ENCODE results near the gene PC. TPM values are rescaled to one million over a fixed set of nuclear protein-coding genes. Genes with fewer than 3 reads are reported as not detected.

Gene PC
- total and polyA plus RNA-seq, 7 donors = 2.0 to 40.2 (median 11.8) TPM

- WGBS, 2 donors = 80 to 83% methylated on average over 9 of the region's 9 CpGs
- intact Hi-C loops (cut with DNase I) = no loop called here
- Histone ChIP-seq H3K9me3 (no peaks in the 10 kb centered on the region), H3K27ac (no peak overlapping the region), H3K4me1 (peaks cover 0 to 8% (median 7%) of the 10 kb centered on the region in 4 donors), H3K27me3 (no peaks in the 10 kb centered on the region), H3K4me3 (no peak overlapping the region), H3K36me3 (no peaks in the 10 kb centered on the region)
- no peak for DNase-seq
- TF ChIP-seq POLR2AphosphoS5 (IDR thresholded peaks at IDR 0.05) = no peak
- no peak for TF ChIP-seq POLR2A (IDR thresholded peaks at IDR 0.05)
- TF ChIP-seq CTCF (IDR thresholded peaks at IDR 0.05) = no peak
- no peak for TF ChIP-seq EP300 (IDR thresholded peaks at IDR 0.05)
Measured at GRCh38 chr11:66877588-66878385, 80.4 kb downstream of the PC start.

- no peak for DNase-seq
- no peaks in the 10 kb centered on the region for H3K9me3 ChIP-seq
- 88 to 91% methylated on average over 13 of the region's 13 CpGs for WGBS, 2 donors
- H3K27ac ChIP-seq = no peak overlapping the region
- intact Hi-C loops (cut with DNase I) = no loop called here
- no peaks in the 10 kb centered on the region for H3K27me3 ChIP-seq
- peaks cover 0 to 2% (median 0%) of the 10 kb centered on the region in 4 donors for H3K36me3 ChIP-seq
- TF ChIP-seq CTCF (IDR thresholded peaks at IDR 0.05) = no peak
- TF ChIP-seq EP300 (IDR thresholded peaks at IDR 0.05) = no peak
- no peak for TF ChIP-seq POLR2AphosphoS5 (IDR thresholded peaks at IDR 0.05)
- no peak for TF ChIP-seq POLR2A (IDR thresholded peaks at IDR 0.05)
- no peaks in the 10 kb centered on the region for H3K4me1 ChIP-seq
- H3K4me3 ChIP-seq = no peak overlapping the region
Measured at GRCh38 chr11:66875378-66875777, 82.8 kb downstream of the PC start.

GRCh38 chr11:66874232-66874631 lies 84.0 kb downstream of the PC start:
- TF ChIP-seq EP300 (IDR thresholded peaks at IDR 0.05) (no peak), POLR2A (IDR thresholded peaks at IDR 0.05) (no peak), CTCF (IDR thresholded peaks at IDR 0.05) (no peak), POLR2AphosphoS5 (IDR thresholded peaks at IDR 0.05) (no peak)
- Histone ChIP-seq H3K4me3 (no peak overlapping the region), H3K9me3 (no peaks in the 10 kb centered on the region), H3K36me3 (peaks cover 0 to 5% (median 2%) of the 10 kb centered on the region in 4 donors), H3K4me1 (no peaks in the 10 kb centered on the region), H3K27me3 (no peaks in the 10 kb centered on the region), H3K27ac (no peak overlapping the region)
- 83% methylated on average over 6 of the region's 6 CpGs for WGBS, 2 donors
- no peak for DNase-seq
- intact Hi-C loops (cut with DNase I) = no loop called here

- TF ChIP-seq EP300 (IDR thresholded peaks at IDR 0.05) (no peak), POLR2AphosphoS5 (IDR thresholded peaks at IDR 0.05) (no peak), CTCF (IDR thresholded peaks at IDR 0.05) (no peak), POLR2A (IDR thresholded peaks at IDR 0.05) (no peak)
- WGBS, 2 donors = 96 to 97% methylated on average over 18 of the region's 18 CpGs
Measured at GRCh38 chr11:66871521-66871901, 86.7 kb downstream of the PC start.

More at GRCh38 chr11:66871521-66871901, 86.7 kb downstream of the PC start:
- peaks cover 0 to 5% (median 2%) of the 10 kb centered on the region in 4 donors for H3K36me3 ChIP-seq
- no peaks in the 10 kb centered on the region for H3K4me1 ChIP-seq
- DNase-seq = no peak
- intact Hi-C loops (cut with DNase I) = no loop called here
- H3K27ac ChIP-seq = no peak overlapping the region
- no peaks in the 10 kb centered on the region for H3K27me3 ChIP-seq
- no peaks in the 10 kb centered on the region for H3K9me3 ChIP-seq
- H3K4me3 ChIP-seq = no peak overlapping the region

Data from sigmoid colon (tissue), 7 donors.